NT2/D1 (cell line): ENCODE data around the gene STPG2.

Source experiments
- YY1 ChIP-seq: IDR thresholded peaks from 2 replicates; pipeline ENCODE4 v1.6.1; 2011; ENCODE audit not compliant: insufficient read length, insufficient read depth
- ZNF274 ChIP-seq: IDR thresholded peaks from 2 replicates; pipeline ENCODE4 v1.6.1; 2011; ENCODE audit warnings: mild to moderate bottlenecking, low read depth, low read length

- TF ChIP-seq ZNF274 (no peak), YY1 (no peak)
Measured at GRCh38 chr4:97590266-97590665, 553.0 kb downstream of the STPG2 start.
